Erythroblast (primary cell): ENCODE data around the gene ELOVL2.

ENCODE experiments used
- GATA1 ChIP-seq: IDR thresholded peaks from 2 replicates; pipeline ENCODE4 v1.6.1; 2011; ENCODE audit warnings: low read depth, mild to moderate bottlenecking, control low read depth, low read length, moderate library complexity
- POLR2A ChIP-seq: IDR thresholded peaks from 2 replicates; pipeline ENCODE4 v1.6.1; 2011; ENCODE audit warnings: mild to moderate bottlenecking, low read length

- TF ChIP-seq POLR2A: no peak
- no peak for TF ChIP-seq GATA1
Measured at GRCh38 chr6:11039040-11039439, 5.1 kb downstream of the ELOVL2 start.
